Fibroblast of lung (primary cell): ENCODE results near the gene ZBTB4.

Experiments
- CTCF ChIP-seq, 2 donors: IDR thresholded peaks in 1 of 2; conservative IDR thresholded peaks in 1 of 2; 1 replicate in 1 of 2; 2 replicates in 1 of 2; pipeline ENCODE4 v1.5.1; 2011 to 2012; ENCODE audit warnings: low read length in 2 of 2, control low read depth in 1 of 2, inconsistent platforms in 1 of 2, low read depth in 1 of 2, mild to moderate bottlenecking in 1 of 2
- EZH2 ChIP-seq: IDR thresholded peaks from 2 replicates; pipeline ENCODE4 v1.5.1; 2012; ENCODE audit warnings: low read length, control low read depth, mild to moderate bottlenecking; ENCODE audit errors: missing control alignments

GRCh38 chr17:7439462-7440112 is 39.8 kb downstream of the ZBTB4 start, which contains the start of gene FGF11:
- TF ChIP-seq EZH2, result peak; percentile 65
- no peak for TF ChIP-seq CTCF (conservative IDR thresholded peaks at IDR 0.05 in 1 of 2, IDR thresholded peaks at IDR 0.05 in 1 of 2; ENCODE audit: low read depth in 1 of 2, low read length in 2 of 2)
